ENCODE measurements around the gene SKAP2.

Gene SKAP2

DNA sequence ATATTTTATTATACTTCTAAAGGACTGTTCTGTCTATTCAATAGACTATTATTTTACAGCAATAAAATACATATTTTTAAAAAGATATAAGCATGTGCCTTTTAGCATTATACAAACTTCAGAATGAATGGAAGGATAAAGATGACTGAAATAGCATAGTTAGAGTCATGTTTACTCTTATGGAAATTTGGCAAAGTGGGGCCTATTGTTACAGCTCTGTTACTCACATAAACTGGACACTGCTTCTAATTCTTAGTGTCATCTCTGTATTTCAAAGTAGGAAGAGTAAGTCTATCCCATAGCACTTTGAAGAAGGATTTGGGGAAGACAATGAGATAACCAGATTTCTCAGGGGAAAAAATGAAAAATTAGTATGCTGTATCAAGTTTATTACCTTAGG is 168.2 kb downstream of the SKAP2 start:
- DNase-seq (ENCODE audit: low spot score) = no peak

- DNase-seq (ENCODE audit: low spot score) = no peak
Measured at GRCh38 chr7:26694713-26695112, 169.7 kb downstream of the SKAP2 start.

DNA sequence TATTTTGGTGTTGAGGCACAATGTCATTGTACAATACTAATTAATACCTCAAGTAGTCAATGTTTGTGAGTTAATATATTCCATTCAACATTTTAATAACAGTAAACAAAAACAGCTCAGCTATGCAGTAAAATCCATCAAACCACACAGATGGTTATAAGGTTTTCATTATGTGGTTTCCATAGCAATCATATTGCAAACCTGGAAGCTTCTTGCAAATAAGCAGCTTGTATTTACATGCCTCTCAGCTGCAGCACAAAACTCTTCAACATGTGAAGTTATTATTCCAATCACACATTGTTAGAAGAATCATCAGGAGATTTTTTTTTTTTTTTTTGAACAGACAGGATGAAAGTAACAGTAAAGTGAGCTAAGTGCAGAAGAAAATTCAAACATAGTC is 170.2 kb downstream of the SKAP2 start:
- DNase-seq (ENCODE audit: low spot score) = no peak

DNA sequence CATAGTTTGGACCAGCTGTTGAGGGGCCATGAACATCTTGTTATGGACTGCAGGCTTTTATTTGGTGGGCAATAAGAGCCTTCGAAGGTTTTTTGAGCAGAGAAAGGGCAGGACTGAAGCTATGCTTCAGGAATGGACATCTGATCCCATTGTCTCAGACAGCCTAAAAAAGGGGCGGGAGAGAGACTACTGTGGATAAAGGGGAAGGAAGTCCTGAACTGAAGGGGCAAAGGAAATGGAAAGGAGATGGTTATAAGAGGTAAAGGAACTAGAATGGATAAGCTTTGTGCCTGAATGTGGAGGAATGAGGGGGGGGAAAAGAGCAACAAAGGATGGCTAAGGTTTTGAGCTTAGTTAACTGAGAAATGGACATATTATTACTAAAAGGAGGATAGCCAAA is 172.5 kb downstream of the SKAP2 start:
- DNase-seq (ENCODE audit: low spot score) = no peak

- no peak for DNase-seq (ENCODE audit: low spot score)
Measured at GRCh38 chr7:26691406-26691805, 173.0 kb downstream of the SKAP2 start.

- DNase-seq (ENCODE audit: low spot score) = no peak
Measured at GRCh38 chr7:26690135-26690805, 174.1 kb downstream of the SKAP2 start.

DNA sequence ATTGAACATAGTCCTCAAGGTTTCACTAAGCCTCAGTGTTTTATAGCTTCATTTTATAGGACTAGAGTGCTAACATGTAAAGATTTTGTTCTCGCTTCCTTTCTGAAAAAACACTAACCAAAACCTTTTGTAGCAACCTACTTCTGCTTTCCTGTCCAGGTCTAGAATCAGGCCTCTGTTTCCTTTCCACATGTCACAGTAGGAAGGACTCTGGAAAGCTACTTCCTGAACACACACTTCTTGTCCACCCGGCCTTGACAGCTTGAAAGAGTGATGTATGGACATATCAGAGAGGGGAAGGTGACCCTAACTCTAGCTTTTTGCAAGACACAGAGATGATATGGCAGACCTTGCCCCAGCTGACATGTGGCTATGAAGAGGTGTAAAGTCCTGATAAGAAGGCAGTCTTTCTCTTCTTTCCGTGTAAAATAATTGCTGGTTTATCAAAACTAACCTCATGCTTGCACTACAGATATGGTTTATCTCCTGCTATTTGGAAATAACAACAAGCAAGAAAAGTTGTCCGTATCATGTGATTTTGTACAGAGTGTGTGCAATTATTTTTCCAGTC is 175.4 kb downstream of the SKAP2 start:
- DNase-seq (ENCODE audit: low spot score) = no peak

GRCh38 chr7:26688388-26688787 is 176.0 kb downstream of the SKAP2 start:
- DNase-seq (ENCODE audit: low spot score) = peak; percentile 81

DNA sequence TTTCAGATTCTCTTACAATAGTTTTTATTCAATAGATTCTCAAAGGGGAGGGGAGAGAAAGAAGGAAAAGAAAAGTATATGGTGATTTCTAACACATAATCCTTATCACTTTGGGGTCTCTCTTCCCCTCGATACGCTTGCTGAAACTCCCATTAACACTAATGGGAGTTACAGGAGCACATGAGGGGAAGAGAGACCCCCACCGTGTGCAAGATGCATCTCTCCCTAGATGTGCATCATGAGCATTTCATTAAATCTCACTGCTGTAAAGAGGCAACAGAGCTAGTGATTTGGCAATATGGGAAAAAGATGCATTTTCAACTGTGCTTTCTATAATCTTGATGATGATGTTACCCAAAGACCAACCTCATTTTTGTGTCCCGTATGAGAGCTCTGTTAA is 177.4 kb downstream of the SKAP2 start:
- DNase-seq (ENCODE audit: low spot score) = no peak

DNA sequence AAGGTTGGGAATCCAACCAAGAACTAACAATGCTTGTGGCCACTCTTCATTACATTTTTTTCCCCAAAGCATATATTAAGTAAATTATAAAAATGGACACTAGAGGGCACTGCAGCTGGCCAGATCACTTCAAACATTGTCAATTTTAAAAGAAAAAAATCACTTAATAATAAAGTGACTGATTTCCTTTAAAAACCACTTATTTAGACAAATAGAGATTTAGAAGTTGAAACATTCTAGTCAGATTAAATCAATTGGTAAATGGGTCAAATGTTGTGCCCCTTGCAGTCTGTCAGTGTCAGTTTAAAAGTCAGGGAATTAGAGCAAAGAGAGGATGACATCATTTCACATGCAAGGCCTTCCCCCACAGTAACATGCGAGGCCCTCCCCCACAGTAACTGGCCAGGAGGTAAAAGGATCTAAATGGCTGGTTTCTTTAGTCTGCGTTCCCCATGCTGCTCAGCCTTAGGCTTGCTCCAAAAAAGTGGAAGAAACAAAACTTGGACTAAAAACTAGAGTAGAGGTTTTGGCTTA is 177.9 kb downstream of the SKAP2 start:
- peak; percentile 63 for DNase-seq (ENCODE audit: low spot score)

GRCh38 chr7:26685606-26686005 is 178.8 kb downstream of the SKAP2 start:
- DNase-seq (ENCODE audit: low spot score) = no peak

GRCh38 chr7:26684447-26684846 is 179.9 kb downstream of the SKAP2 start:
- DNase-seq (ENCODE audit: low spot score) = no peak

GRCh38 chr7:26683277-26683676 is 181.1 kb downstream of the SKAP2 start:
- DNase-seq (ENCODE audit: low spot score) = no peak

DNA sequence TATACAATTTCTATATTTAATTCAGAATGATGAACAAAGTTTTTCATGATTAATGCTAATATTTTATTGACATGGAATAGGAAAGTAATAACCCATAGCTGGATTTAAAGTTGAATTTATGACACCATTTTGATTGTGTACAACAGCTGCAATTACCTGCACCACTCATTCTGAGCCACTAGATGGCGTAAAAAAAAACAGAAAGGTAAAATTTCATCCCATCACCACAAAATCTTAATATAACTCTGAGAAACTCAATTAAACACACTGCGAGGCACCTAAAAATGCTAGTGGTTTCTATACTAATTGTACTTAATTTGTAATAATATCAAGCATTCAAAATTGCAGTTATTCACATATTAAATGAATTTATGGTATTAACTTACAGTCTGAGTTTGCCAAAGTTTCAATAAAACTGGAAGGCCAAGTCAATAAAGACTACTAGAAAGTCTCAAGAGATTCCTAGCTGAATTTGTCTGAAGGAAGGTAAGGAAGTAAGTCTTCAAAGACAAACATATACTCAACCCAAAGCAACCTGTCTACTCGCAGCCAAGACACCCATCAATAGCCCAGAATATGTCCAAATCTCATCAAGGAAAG is 182.5 kb downstream of the SKAP2 start:
- DNase-seq (ENCODE audit: low spot score) = peak; percentile 66

- no peak for DNase-seq (ENCODE audit: low spot score)
Measured at GRCh38 chr7:26680587-26680986, 183.8 kb downstream of the SKAP2 start.

- no peak for DNase-seq (ENCODE audit: low spot score)
Measured at GRCh38 chr7:26675143-26675887, 189.1 kb downstream of the SKAP2 start.

GRCh38 chr7:26673858-26674257 is 190.5 kb downstream of the SKAP2 start:
- DNase-seq (ENCODE audit: low spot score) = no peak

GRCh38 chr7:26673271-26673670 is 191.1 kb downstream of the SKAP2 start:
- no peak for DNase-seq (ENCODE audit: low spot score)

GRCh38 chr7:26670841-26671240 is 193.5 kb downstream of the SKAP2 start:
- DNase-seq (ENCODE audit: low spot score) = no peak

DNA sequence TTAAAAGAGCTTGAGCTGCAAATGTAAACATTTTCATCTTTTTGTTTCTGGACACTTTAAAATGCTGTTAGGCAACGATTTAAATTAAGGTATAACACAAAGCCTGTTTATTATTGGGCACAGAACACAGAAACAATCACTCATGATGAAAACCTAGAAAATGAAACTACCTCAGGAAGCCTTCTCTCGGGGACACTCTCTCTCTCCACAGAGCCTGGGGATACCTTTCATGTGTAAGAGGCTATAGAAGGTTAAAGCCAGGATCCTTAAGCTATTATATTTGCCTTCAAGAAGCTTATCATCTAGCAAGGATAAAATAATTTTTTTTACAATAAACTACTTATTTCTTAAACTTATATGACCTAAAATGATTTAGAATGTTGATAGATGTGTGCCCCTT is 194.1 kb downstream of the SKAP2 start:
- DNase-seq (ENCODE audit: low spot score) = no peak

GRCh38 chr7:26668821-26669220 is 195.6 kb downstream of the SKAP2 start:
- DNase-seq (ENCODE audit: low spot score) = no peak

DNA sequence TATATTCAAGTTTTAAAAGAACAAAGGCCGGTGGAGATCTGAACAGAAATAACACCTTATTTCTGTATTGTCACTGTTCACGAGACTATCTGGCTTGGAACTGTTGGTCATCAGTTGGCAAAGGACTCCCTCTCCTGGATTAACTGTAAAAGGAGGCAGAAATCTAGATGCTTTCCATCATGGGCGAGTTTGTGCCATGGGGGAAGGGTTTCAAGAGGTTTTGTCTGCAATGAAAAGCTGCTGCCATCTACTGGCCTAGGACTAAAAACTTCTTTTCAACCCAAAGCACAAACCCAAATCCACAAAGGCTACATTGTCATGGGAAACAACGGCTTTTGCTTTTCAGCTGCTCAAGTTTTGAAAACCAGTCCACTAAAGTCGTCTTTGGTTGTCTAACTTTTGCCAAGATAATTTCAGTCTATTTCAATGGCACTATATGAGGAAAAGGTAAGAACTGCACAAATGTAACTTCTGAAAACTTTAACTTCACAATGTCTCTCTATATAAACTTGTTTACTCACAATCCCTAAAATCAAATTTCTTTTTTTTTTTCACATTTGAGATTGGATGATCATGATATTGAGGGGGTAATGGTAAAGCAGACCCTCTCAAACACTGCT is 196.8 kb downstream of the SKAP2 start:
- peak; percentile 96 for DNase-seq (ENCODE audit: low spot score)
